GM21423 (cell line): ENCODE results near the gene DMBX1.

Experiments
- ATAC-seq: cut with Tn5 transposase; IDR thresholded peaks from one replicate; pipeline ENCODE4 v1.9.1; 2021; ENCODE audit warnings: mild to moderate bottlenecking, moderate library complexity; ENCODE audit not compliant: unreplicated experiment

The DMBX1 gene

GRCh38 chr1:46497020-46497419 lies 7.4 kb downstream of the DMBX1 start:
- no peak for ATAC-seq

GRCh38 chr1:46497665-46498064 lies 8.0 kb downstream of the DMBX1 start:
- ATAC-seq: no peak

- no peak for ATAC-seq
These were observed 11.9 kb downstream of the DMBX1 start for GRCh38 chr1:46501528-46501927.

GRCh38 chr1:46503421-46503820 lies 13.8 kb downstream of the DMBX1 start:
- no peak for ATAC-seq

- ATAC-seq: no peak
These were observed 17.0 kb downstream of the DMBX1 start for GRCh38 chr1:46506470-46507219.

- ATAC-seq: no peak
These were observed 19.1 kb downstream of the DMBX1 start for GRCh38 chr1:46508757-46509156.

- no peak for ATAC-seq
These were observed 20.8 kb downstream of the DMBX1 start for GRCh38 chr1:46510341-46510997.

GRCh38 chr1:46510998-46511365 lies 21.3 kb downstream of the DMBX1 start:
- no peak for ATAC-seq

GRCh38 chr1:46512135-46512791 lies 22.6 kb downstream of the DMBX1 start:
- no peak for ATAC-seq

- no peak for ATAC-seq
These were observed 23.2 kb downstream of the DMBX1 start for GRCh38 chr1:46512792-46513190.

GRCh38 chr1:46513536-46513935 lies 23.9 kb downstream of the DMBX1 start:
- ATAC-seq: no peak

- no peak for ATAC-seq
These were observed 25.9 kb downstream of the DMBX1 start for GRCh38 chr1:46515576-46515975.

- no peak for ATAC-seq
These were observed 26.7 kb downstream of the DMBX1 start for GRCh38 chr1:46516200-46516950.

- ATAC-seq: no peak
These were observed 27.5 kb downstream of the DMBX1 start for GRCh38 chr1:46517010-46517600.

- ATAC-seq: no peak
These were observed 28.4 kb downstream of the DMBX1 start for GRCh38 chr1:46517932-46518498.

GRCh38 chr1:46519209-46519608 lies 29.6 kb downstream of the DMBX1 start:
- no peak for ATAC-seq

GRCh38 chr1:46520063-46520911 lies 30.7 kb downstream of the DMBX1 start:
- no peak for ATAC-seq

- no peak for ATAC-seq
These were observed 31.8 kb downstream of the DMBX1 start for GRCh38 chr1:46521414-46521813.

GRCh38 chr1:46522184-46522968 lies 32.7 kb downstream of the DMBX1 start:
- peak; percentile 55 for ATAC-seq
